Hindlimb muscle (tissue), 1 donor: ENCODE results near the gene THADA. TPM values are rescaled to one million over a fixed set of nuclear protein-coding genes. Genes with fewer than 3 reads are reported as not detected.
"Not testable (repeated sequence)": the region's sequence is repeated elsewhere in the genome, so short reads cannot be mapped to it uniquely, and the experiment has no call there.

ENCODE experiments used
- DNase-seq: peaks from one replicate; pipeline ENCODE4 v3.0.0-alpha.2; 2013
- polyA plus RNA-seq: library from polyadenylated mRNA; unstranded; fragments of 120-200 nt; gene quantifications from one replicate; pipeline ENCODE4 v1.2.1, GENCODE V29; 2013; ENCODE audit not compliant: insufficient read length

Gene THADA
- polyA plus RNA-seq, 1 donor: 22.3 TPM

- no peak for DNase-seq
Measured at GRCh38 chr2:43412114-43412753, 183.6 kb downstream of the THADA start.

DNA sequence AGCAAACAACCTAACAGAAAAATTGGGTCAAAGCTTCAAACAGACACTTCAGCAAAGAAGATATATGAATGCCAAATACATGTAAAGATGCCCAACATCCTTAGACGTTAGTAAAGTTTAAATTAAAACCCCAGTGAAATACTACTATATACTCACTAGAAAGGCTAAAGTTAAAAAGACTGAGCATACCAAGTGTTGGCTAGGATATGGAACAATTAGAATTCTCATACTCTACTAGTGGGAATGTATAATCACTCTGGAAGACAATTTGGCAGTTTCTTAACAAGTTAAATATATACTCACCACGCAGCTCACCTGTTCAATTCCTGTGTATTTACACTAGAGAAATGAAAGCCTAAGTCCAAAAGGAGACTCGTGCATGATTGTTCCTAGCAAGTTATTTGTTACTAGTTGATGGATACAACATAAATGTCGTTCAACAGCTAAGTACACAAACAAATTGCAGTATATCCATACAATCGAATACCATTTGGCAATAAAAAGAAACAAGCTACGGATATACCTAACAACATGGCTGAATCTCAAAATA lies 185.7 kb downstream of the THADA start:
- no peak for DNase-seq

GRCh38 chr2:43408407-43409160 lies 187.3 kb downstream of the THADA start:
- no peak for DNase-seq

GRCh38 chr2:43407935-43408334 lies 187.9 kb downstream of the THADA start:
- no peak for DNase-seq

DNA sequence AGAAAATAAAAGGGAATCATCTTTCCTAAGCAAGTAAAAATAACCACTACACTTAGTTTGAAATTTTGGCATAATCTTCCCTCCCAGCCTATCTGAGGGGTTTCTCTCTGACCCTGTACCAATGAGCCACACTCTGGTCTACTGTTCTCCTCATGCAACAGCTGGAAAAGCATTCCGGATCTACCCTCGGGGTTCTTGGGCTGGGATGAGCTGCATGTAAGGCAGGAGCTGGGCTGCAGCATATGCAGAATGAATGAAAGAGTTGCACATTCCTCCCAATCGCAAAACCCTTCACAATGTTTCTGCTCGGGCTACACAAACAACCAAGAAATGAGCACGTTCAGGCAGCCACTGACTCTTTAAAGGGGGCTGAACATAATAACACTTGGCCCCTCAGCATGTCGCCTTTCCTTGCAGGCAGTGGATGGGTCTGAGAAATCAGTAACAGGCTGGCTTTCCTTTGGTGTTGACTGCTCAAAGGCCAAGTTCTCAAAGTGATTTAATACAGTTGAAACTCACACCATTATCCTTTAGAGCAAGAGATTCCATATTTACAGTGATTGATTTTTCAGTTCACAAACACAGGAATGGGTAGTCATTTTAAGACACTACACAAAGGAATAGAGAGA lies 189.1 kb downstream of the THADA start:
- no peak for DNase-seq

DNA sequence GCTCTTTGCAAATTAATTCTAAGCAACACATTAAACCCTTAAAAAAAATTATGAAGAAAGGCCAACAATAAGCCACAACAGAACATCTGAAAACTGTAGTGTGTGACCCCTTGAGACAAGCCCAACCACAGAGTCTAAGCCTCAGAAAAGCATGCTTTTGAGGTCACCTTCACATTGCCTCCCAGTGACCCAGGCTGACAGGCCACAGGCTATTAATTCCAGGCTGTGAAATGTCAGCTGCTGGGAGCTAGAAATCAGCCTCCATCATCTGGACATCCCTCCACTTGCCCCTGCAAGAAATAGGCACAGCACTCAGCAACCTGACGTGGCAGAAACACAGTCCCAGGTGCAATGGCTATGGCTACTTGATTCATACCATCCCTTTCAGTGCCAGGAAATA lies 190.0 kb downstream of the THADA start:
- no peak for DNase-seq

DNA sequence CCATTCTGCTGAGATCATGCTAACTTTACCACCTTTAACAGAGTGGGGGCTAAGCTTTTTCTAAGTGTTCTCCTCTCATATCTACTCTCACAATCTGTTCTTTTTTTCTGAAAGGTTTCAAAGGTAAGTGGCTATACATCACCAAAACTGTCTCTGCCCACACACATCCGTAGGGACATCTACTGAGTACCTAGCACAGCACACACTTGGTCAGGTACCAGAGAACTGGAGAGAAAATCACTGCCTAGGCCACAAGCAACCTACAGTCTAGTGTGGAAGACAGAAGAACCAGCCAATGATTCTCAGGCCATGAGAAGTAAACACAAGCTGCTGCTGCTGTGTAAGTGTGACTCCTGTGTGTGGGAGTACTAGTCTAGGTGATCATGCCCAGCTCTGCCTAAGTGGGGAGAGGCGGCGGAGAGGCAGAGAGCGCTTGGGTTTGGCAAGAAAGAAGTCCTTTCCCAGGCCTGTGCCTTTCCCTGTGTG lies 193.3 kb downstream of the THADA start:
- DNase-seq: no peak

DNA sequence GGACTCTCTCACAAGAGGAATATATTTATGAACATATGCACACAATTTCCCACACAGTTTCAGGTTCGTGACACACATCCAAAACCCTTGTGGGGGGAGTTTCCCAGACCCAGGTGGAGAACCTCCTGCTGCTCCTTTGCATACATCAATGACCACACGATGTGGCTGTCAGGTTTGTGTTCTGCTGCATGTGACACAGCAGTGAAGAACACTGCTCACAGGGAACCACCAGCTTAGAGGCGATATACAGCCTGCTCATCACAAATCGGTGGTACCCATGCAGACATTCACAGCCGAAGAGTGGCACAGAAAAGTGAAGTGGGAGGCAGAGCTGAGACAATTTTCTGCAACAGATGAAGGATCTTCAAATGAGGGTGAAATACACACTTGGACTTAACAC lies 193.8 kb downstream of the THADA start:
- DNase-seq: no peak

- DNase-seq: peak; percentile 36
Measured at GRCh38 chr2:43400508-43400907, 195.3 kb downstream of the THADA start.

GRCh38 chr2:43399515-43400264 lies 196.1 kb downstream of the THADA start:
- peak; percentile 26 for DNase-seq

GRCh38 chr2:43399098-43399497 lies 196.7 kb downstream of the THADA start:
- DNase-seq: no peak

DNA sequence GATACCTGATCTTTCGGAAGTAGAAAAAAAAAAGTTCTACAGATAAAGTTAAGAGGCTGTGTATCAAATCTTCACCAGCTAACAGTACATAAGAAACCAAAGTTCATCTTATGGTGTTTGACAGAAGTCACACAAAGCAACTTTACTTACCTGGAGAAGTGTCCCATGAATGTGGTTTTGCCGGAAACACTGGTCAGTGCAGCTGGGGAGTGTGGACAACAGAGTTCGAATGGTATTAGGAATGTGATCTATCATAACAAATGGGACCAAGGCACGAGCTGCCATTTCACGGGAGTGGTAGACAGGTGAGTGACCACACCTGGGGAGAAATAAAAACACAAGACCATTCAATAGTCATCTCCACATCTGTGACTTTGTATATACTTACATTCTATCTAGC lies 198.0 kb downstream of the THADA start:
- no peak for DNase-seq

- no peak for DNase-seq
Measured at GRCh38 chr2:43397411-43397810, 198.4 kb downstream of the THADA start.

- not testable (repeated sequence) for DNase-seq
Measured at GRCh38 chr2:43396344-43396743, 199.5 kb downstream of the THADA start.

- DNase-seq: no peak
Measured at GRCh38 chr2:43393918-43394317, 201.9 kb downstream of the THADA start.

DNA sequence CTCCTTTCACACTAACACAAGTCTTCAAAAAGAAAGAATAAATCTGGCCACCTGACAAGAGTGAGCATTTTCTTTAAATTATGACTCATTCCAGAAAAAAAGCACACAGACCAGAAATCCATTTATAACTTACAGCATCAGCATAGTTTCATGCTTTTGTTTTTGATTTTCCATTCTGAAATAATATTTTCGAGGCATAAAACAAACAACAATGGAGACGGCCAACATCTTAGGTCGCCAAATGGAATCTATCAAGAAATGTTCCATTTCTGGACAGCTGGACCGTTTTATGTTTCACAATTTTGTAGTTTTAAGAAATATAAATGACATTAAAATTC lies 204.0 kb downstream of the THADA start:
- peak; percentile 67 for DNase-seq

DNA sequence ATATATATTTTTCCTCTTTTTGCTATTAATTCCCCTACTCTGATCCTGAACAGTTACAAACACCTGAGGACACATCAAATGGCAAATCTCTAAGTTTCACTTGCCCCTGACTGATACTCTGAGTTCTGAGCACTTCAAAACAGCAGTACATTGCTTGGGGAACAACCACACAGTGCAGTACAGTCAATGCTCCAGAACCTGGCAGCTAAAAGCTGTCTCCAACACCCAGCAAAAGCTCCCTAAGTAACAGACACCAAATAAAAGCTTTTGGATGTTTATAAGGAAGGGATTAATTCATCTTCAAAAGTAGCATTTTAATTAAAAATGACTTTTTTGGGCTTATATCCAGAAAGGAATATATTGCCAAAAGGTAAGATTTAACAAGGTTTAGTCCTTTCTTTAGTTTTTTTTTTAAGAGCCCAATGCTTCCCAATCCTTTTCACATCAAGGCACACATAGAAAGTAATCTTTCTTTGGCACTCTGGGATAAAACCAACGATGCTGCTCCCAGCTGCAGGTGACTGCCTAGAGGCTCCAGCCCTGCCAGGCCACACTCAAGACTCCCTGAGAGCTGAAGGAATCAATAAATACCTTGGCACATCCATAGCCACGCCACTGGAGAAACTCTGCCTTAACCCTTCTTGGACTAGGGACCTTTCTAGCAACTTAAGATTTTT lies 204.5 kb downstream of the THADA start:
- DNase-seq: no peak

GRCh38 chr2:43389581-43390466 lies 206.0 kb downstream of the THADA start:
- DNase-seq: no peak

DNA sequence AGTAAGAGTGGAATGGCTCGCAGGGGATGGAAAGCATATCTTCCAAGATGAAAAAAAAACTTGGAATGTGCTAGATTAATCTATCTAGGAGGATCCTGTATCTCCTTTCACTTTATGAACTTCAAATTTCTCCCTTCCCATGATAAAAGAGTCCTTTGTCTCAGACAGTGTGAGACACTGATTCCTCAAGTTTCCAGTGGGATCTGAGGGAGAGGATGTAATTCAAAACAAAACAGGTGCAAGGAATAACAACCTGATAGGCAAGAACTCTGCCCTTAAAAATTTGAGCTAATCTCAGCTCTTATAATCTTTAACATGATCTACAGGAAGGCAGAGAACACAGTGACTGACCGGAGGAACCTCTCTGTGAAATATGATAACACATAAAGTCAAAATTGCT lies 207.5 kb downstream of the THADA start:
- no peak for DNase-seq

DNA sequence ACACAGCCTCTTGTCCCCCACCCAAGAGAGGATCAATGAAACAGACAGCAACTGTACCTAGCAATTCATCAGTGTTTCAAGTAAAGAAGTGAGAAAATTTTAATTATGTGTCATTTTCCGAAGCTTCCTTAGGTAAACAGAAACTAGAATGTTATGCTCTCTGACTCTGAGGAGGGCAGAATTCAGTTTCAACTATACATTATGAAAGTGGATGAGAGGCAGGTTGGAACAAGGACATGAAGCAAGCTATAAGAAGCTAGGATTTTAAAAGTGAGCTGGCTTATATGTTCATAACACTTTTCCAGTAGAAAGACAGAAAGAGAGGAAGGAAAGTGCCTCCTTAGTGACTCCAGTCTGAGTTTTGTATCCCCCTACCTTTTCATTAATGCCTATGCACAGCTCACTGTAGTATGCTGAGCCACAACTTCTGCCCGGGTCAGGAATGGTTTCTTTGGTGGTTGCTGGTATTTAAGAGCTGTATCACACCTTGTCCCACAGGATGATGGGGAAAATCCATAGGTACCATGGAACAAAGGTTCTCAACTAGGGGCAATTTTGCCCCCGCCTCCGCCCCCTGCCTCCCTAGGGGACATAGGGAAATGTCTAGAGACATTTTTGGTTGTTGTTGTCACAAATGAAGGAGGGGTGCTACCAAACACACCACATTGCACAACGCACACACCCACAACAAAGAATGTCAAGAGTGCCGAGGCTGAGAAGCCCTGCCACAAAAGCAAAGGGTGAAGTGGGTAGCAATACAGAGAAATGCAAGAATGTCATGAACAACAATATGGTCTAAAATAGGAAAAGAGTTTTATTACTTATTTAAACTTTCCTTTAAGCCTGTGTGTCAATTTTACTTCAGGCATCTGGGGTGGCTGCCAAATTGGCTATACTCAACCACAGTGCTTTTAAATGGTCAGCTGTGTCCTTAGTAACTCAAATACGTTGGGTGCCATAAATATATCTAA lies 208.5 kb downstream of the THADA start:
- DNase-seq: peak; percentile 22
